Esophagus muscularis mucosa (tissue), 4 donors: ENCODE measurements around the gene PSMD6. TPM values are rescaled to one million over a fixed set of nuclear protein-coding genes. Genes with fewer than 3 reads are reported as not detected.

Experiments
- DNase-seq: peaks from one replicate; pipeline ENCODE4 v3.0.0-alpha.2; 2017; ENCODE audit errors: extremely low spot score
- H3K27ac ChIP-seq, 4 donors: fragments of 200-600 bp; sonication (generic); replicated peaks in 1 of 4; 1 replicate in 3 of 4; 2 replicates in 1 of 4; pipeline ENCODE4 v1.5.1; 2016 to 2019; ENCODE audit warnings: mild to moderate bottlenecking in 1 of 4
- H3K27me3 ChIP-seq, 4 donors: fragments of 200-600 bp; sonication (generic); one replicate each; pipeline versions ENCODE4 v1.5.1 to v1.6.0; 2016 to 2019
- H3K36me3 ChIP-seq, 4 donors: fragments of 200-600 bp; sonication (generic); one replicate each; pipeline ENCODE4 v1.5.1; 2016 to 2019
- H3K4me1 ChIP-seq, 4 donors: fragments of 200-600 bp; sonication (generic); one replicate each; pipeline ENCODE4 v1.5.1; 2016 to 2019
- H3K4me3 ChIP-seq, 4 donors: fragments of 200-600 bp; sonication (generic); 1 replicate in 2 of 4; 2 replicates in 2 of 4; pipeline ENCODE4 v1.5.1; 2016 to 2019; ENCODE audit warnings: mild to moderate bottlenecking in 4 of 4, moderate library complexity in 1 of 4
- H3K9me3 ChIP-seq, 4 donors: fragments of 200-600 bp; sonication (generic); 1 replicate in 3 of 4; 2 replicates in 1 of 4; pipeline ENCODE4 v1.5.1; 2016 to 2019
- CTCF ChIP-seq, 3 experiments: fragments of 200-600 bp in 2 of 3; fragments of 450-650 bp in 1 of 3; sonication (generic) in 2 of 3; IDR thresholded peaks; one replicate each; pipeline ENCODE4 v1.5.1; 2017 to 2019; ENCODE audit warnings: antibody characterized with exemption in 3 of 3, mild to moderate bottlenecking in 2 of 3, moderate library complexity in 1 of 3
- EP300 ChIP-seq: sonication (generic); formaldehyde crosslinking; IDR thresholded peaks from one replicate; pipeline ENCODE4 v1.6.1; 2017; ENCODE audit warnings: antibody characterized with exemption
- POLR2A ChIP-seq: fragments of 450-650 bp; IDR thresholded peaks from one replicate; pipeline ENCODE4 v1.6.1; 2017; ENCODE audit warnings: antibody characterized with exemption, moderate library complexity, mild to moderate bottlenecking, low read depth
- POLR2AphosphoS5 ChIP-seq, 2 donors: sonication (generic); formaldehyde crosslinking; IDR thresholded peaks; one replicate each; pipeline ENCODE4 v1.6.1; 2017; ENCODE audit warnings: antibody characterized with exemption in 2 of 2
- WGBS: methylation state at CpG from one replicate; pipeline ENCODE4 v1.1.5; 2018; 5-methylcytosine and 5-hydroxymethylcytosine counted together
- intact Hi-C: fragments of 100-400 bp; cut with DNase I; formaldehyde crosslinking; loops from one replicate; pipeline ENCODE4 v1.15.1; 2023
- total RNA-seq, 4 donors: library from RNA; depleted of rRNA; stranded (reverse); fragments of >200 nt; gene quantifications; one replicate each; pipeline versions ENCODE4 v1.1.0 to v1.2.1, GENCODE V29; 2016

PSMD6 gene
- total RNA-seq, 4 donors from 2014 or later, result 64.5 to 78.2 (median 70.7) TPM

DNA sequence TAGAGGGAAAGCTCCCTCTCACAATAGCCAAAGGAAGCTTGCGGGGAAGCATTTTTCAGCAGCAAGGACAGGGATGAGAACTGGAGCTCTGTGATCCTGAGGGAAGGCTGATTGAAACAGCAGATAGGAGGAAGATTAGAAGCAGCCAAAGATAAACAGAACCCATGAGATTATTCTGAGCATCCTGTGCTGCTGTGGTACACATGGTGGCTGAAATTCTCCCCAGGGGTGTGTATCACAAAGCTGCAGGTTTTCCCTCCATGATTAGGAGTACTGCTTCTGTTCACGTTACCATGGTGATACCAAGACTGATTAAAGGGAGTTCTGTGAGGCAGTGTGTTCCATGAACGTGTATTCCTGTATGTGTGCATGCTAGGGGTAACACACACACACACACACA is 30.3 kb upstream of the PSMD6 start:
- 81% methylated on average over 3 of the region's 3 CpGs for WGBS
- Histone ChIP-seq H3K4me3 (no peak overlapping the region), H3K27ac (no peak overlapping the region), H3K4me1 (peaks cover 0 to 6% (median 3%) of the 10 kb centered on the region in 4 donors), H3K27me3 (no peaks in the 10 kb centered on the region), H3K36me3 (no peaks in the 10 kb centered on the region), H3K9me3 (no peaks in the 10 kb centered on the region)
- intact Hi-C loops, result no loop called here
- TF ChIP-seq CTCF (IDR thresholded peaks at IDR 0.05) (no peak), POLR2AphosphoS5 (IDR thresholded peaks at IDR 0.05) (no peak), POLR2A (no peak), EP300 (no peak)
- no peak for DNase-seq

GRCh38 chr3:64053117-64053516 is 29.8 kb upstream of the PSMD6 start:
- H3K4me1 ChIP-seq, result peaks cover 0 to 3% (median under 1%) of the 10 kb centered on the region in 4 donors
- DNase-seq, result no peak
- H3K9me3 ChIP-seq, result no peaks in the 10 kb centered on the region
- H3K36me3 ChIP-seq, result no peaks in the 10 kb centered on the region
- intact Hi-C loops, result no loop called here
- TF ChIP-seq EP300 (no peak), POLR2A (no peak), CTCF (IDR thresholded peaks at IDR 0.05) (no peak), POLR2AphosphoS5 (IDR thresholded peaks at IDR 0.05) (no peak)
- H3K4me3 ChIP-seq, result no peak overlapping the region
- H3K27ac ChIP-seq, result no peak overlapping the region
- H3K27me3 ChIP-seq, result no peaks in the 10 kb centered on the region

DNA sequence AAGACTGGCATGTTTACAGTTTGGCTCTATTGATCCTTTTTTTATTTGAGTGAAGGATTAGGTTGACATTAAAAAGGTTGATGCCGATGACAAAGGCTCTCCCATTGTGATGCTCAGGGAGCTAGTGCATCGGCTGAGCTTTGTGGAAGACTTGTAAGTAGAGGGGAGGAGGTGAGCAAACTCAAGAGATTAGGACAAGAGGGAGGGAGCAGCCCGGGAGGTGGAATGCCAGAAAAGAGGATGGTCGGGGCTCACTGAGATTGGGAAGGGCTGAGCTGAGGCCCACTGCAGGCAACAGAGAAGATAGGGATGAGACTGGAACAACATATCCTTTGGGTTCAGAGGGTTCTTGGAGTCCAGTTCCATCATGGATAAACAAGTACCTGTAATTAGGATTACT is 26.5 kb upstream of the PSMD6 start:
- Histone ChIP-seq H3K27ac (no peak overlapping the region), H3K4me1 (peaks cover 0 to 3% (median 0%) of the 10 kb centered on the region in 4 donors), H3K9me3 (no peaks in the 10 kb centered on the region), H3K36me3 (no peaks in the 10 kb centered on the region), H3K27me3 (no peaks in the 10 kb centered on the region), H3K4me3 (no peak overlapping the region)
- TF ChIP-seq EP300 (no peak), CTCF (IDR thresholded peaks at IDR 0.05) (no peak), POLR2AphosphoS5 (IDR thresholded peaks at IDR 0.05) (no peak), POLR2A (no peak)
- DNase-seq, result no peak
- intact Hi-C loops, result no loop called here
- WGBS, result 80% methylated on average over 4 of the region's 4 CpGs

GRCh38 chr3:64049136-64049535 is 25.8 kb upstream of the PSMD6 start:
- no peak for TF ChIP-seq POLR2AphosphoS5 (IDR thresholded peaks at IDR 0.05)
- no peak for TF ChIP-seq EP300
- TF ChIP-seq CTCF (IDR thresholded peaks at IDR 0.05), result no peak
- TF ChIP-seq POLR2A, result no peak
- H3K4me3 ChIP-seq, result no peak overlapping the region
- H3K9me3 ChIP-seq, result no peaks in the 10 kb centered on the region
- peaks cover 0 to 1% (median 0%) of the 10 kb centered on the region in 4 donors for H3K4me1 ChIP-seq
- no peaks in the 10 kb centered on the region for H3K36me3 ChIP-seq
- intact Hi-C loops, result no loop called here
- WGBS, result 74% methylated on average over 3 of the region's 3 CpGs
- no peak for DNase-seq
- no peaks in the 10 kb centered on the region for H3K27me3 ChIP-seq
- H3K27ac ChIP-seq, result no peak overlapping the region

GRCh38 chr3:64048631-64049061 is 25.4 kb upstream of the PSMD6 start:
- 57% methylated on average over 3 of the region's 3 CpGs for WGBS
- no peak for DNase-seq
- no peaks in the 10 kb centered on the region for H3K4me1 ChIP-seq
- TF ChIP-seq POLR2A (no peak), EP300 (no peak), POLR2AphosphoS5 (IDR thresholded peaks at IDR 0.05) (no peak), CTCF (IDR thresholded peaks at IDR 0.05) (no peak)
- no peaks in the 10 kb centered on the region for H3K9me3 ChIP-seq
- intact Hi-C loops, result no loop called here
- H3K27me3 ChIP-seq, result no peaks in the 10 kb centered on the region
- H3K27ac ChIP-seq, result no peak overlapping the region
- no peak overlapping the region for H3K4me3 ChIP-seq
- no peaks in the 10 kb centered on the region for H3K36me3 ChIP-seq
